Pancreas (tissue), 10 donors: ENCODE measurements around the gene LHFPL5. TPM values are rescaled to one million over a fixed set of nuclear protein-coding genes. Genes with fewer than 3 reads are reported as not detected.

Source experiments
- ATAC-seq, 4 donors: fragments of 200-7000 bp; cut with Tn5 transposase; one replicate each; pipeline versions ENCODE4 v1.8.0 to v1.9.1; 2020; ENCODE audit warnings: mild to moderate bottlenecking in 4 of 4, moderate library complexity in 4 of 4
- DNase-seq, 6 donors: peaks; one replicate each; pipeline ENCODE4 v3.0.0-alpha.2; 2020
- FAIRE-seq: peaks from 2 replicates; lab custom pipeline; 2012; peaks lifted over from hg19 to GRCh38; lab: Jason Lieb, UNC
- H3K27ac ChIP-seq, 4 donors: fragments of 200-600 bp; sonication (generic); 1 replicate in 3 of 4; 2 replicates in 1 of 4; pipeline versions ENCODE4 v1.5.0 to v1.8.0; 2020
- H3K27me3 ChIP-seq, 4 donors: fragments of 200-600 bp; one replicate each; pipeline ENCODE4 v1.8.0; 2021
- H3K36me3 ChIP-seq, 3 donors: fragments of 200-600 bp; sonication (generic) in 1 of 3; one replicate each; pipeline versions ENCODE4 v1.5.0 to v1.8.0; 2020 to 2021
- H3K4me1 ChIP-seq, 3 donors: fragments of 200-600 bp; one replicate each; pipeline ENCODE4 v1.8.0; 2021
- H3K4me3 ChIP-seq, 4 donors: fragments of 200-600 bp; sonication (generic) in 2 of 4; one replicate each; pipeline versions ENCODE4 v1.5.0 to v1.8.0; 2020 to 2021
- H3K9me3 ChIP-seq, 4 donors: fragments of 200-600 bp; one replicate each; pipeline ENCODE4 v1.8.0; 2021
- WGBS, 2 donors: extraction: QIAGEN DNeasy Blood & Tissue Kit; methylation state at CpG; one replicate each; pipeline ENCODE4 v1.1.7; 2013; 5-methylcytosine and 5-hydroxymethylcytosine counted together
- intact Hi-C, 3 donors: fragments of 100-400 bp; cut with DNase I; formaldehyde crosslinking; loops; one replicate each; pipeline versions ENCODE4 v1.11.1 to v1.14.2; 2022
- polyA plus RNA-seq, 2 donors: library from polyadenylated mRNA; stranded (reverse); fragments of 200-250 nt; gene quantifications; one replicate each; pipeline ENCODE4 v1.2.3, GENCODE V29; 2013
- total RNA-seq, 6 donors: library from RNA; stranded (reverse); fragmentation: NEBNext Ultra II Directional in 4 of 6; extraction: Animal tissue kit (Norgen Biotek cat#: 25700) in 4 of 6; gene quantifications; one replicate each; pipeline versions ENCODE4 v1.2.1 to v1.2.4, GENCODE V29; 2021 to 2023
- TF ChIP-seq, protein P1 (sequence below), 4 donors: fragments of 200-600 bp; sonication (generic) in 3 of 4; IDR thresholded peaks; one replicate each; pipeline versions ENCODE4 v1.5.0 to v1.8.0; 2021; ENCODE audit warnings: antibody characterized with exemption in 4 of 4
- donor health status: healthy with polysubstance abuse.
- donor health status: DM: no; HTN: no; CAD: no; lungs with moderate emphysema.
- donor health status: DM: no; HTN: no; CAD: no.
- donor health status: control.
- donor health status: control.
- donor health status: Bipolar disorder and iron deficiency.
- donor health status: DM: yes; HTN: yes; CAD: no.
- donor health status: DM: no; HTN: no; CAD: no.
- donor health status: DM: no; HTN: no; CAD: no.
- donor health status: DM: yes; HTN: yes; CAD: no.

The LHFPL5 gene
- total and polyA plus RNA-seq, 8 donors = 1.3 to 4.2 (median 2.8) TPM

- Histone ChIP-seq H3K27ac (peak overlapping the region; percentile 76 to 97 (median 91)), H3K27me3 (no peaks in the 10 kb centered on the region), H3K36me3 (peaks cover 0 to 13% (median 11%) of the 10 kb centered on the region in 3 donors), H3K4me1 (peaks cover 4 to 23% (median 5%) of the 10 kb centered on the region in 3 donors), H3K9me3 (no peaks in the 10 kb centered on the region), H3K4me3 (peak overlapping the region; percentile 56 to 74 (median 60))
- intact Hi-C loops = no loop called here
- no peak for FAIRE-seq
- 41% methylated on average over 4 of the region's 4 CpGs for WGBS, 2 donors
- no peak for ATAC-seq
- peak in 2 of 6 donors; percentile 32 to 58 for DNase-seq
- TF ChIP-seq, protein P1, sequence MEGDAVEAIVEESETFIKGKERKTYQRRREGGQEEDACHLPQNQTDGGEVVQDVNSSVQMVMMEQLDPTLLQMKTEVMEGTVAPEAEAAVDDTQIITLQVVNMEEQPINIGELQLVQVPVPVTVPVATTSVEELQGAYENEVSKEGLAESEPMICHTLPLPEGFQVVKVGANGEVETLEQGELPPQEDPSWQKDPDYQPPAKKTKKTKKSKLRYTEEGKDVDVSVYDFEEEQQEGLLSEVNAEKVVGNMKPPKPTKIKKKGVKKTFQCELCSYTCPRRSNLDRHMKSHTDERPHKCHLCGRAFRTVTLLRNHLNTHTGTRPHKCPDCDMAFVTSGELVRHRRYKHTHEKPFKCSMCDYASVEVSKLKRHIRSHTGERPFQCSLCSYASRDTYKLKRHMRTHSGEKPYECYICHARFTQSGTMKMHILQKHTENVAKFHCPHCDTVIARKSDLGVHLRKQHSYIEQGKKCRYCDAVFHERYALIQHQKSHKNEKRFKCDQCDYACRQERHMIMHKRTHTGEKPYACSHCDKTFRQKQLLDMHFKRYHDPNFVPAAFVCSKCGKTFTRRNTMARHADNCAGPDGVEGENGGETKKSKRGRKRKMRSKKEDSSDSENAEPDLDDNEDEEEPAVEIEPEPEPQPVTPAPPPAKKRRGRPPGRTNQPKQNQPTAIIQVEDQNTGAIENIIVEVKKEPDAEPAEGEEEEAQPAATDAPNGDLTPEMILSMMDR (IDR thresholded peaks at IDR 0.05) = no peak
Measured at GRCh38 chr6:35796236-35796635, 8.9 kb upstream of the LHFPL5 start.

- Histone ChIP-seq H3K9me3 (no peaks in the 10 kb centered on the region), H3K4me3 (peak overlapping the region in 3 of 4 donors; percentile 13 to 74 (median 64)), H3K36me3 (peaks cover 0 to 13% (median 11%) of the 10 kb centered on the region in 3 donors), H3K27ac (peak overlapping the region; percentile 80 to 97 (median 91)), H3K4me1 (peaks cover 4 to 23% (median 5%) of the 10 kb centered on the region in 3 donors), H3K27me3 (no peaks in the 10 kb centered on the region)
- FAIRE-seq = no peak
- peak; percentile 55 to 77 (median 64) for ATAC-seq
- intact Hi-C loops = loop anchor here in 1 of 3 donors (1.0 kb wide), 1 partner anchor 11 kb away; no protein-coding TSS in a partner anchor
- TF ChIP-seq, protein P1 (IDR thresholded peaks at IDR 0.05) = no peak
- WGBS, 2 donors = 32 to 35% methylated on average over 8 of the region's 8 CpGs
- DNase-seq = peak; percentile 86 to 98 (median 95)
Measured at GRCh38 chr6:35797837-35798526, 7.2 kb upstream of the LHFPL5 start.

DNA sequence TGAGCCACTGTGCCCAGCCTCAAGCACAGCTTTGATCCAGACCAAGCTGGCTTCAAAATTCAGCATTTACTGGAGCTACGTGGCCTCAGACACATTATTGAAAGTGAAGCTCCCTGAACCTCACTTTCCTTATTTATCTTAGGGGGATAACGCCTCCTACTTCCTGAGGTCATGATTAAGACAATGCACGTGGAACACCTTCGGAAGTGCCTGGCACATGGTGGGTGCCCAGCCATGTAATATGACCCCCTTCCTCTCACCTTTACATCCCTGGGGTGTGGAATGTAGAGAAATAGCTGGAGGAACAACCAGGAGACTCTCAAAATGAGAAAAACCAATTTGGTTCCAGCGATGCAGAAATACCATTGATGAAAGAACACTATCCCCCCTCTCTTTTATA is 6.4 kb upstream of the LHFPL5 start:
- Histone ChIP-seq H3K36me3 (peaks cover 0 to 13% (median 11%) of the 10 kb centered on the region in 3 donors), H3K4me3 (peak overlapping the region in 1 of 4 donors; percentile 64), H3K27ac (peak overlapping the region; percentile 80 to 97 (median 91)), H3K27me3 (no peaks in the 10 kb centered on the region), H3K4me1 (peaks cover 4 to 23% (median 5%) of the 10 kb centered on the region in 3 donors), H3K9me3 (no peaks in the 10 kb centered on the region)
- 46 to 50% methylated on average over 5 of the region's 5 CpGs for WGBS, 2 donors
- ATAC-seq (no peak), FAIRE-seq (no peak), DNase-seq (peak in 2 of 6 donors; percentile 37 to 60)
- TF ChIP-seq, protein P1 (IDR thresholded peaks at IDR 0.05) = no peak
- intact Hi-C loops = loop anchor here in 1 of 3 donors (1.0 kb wide), 1 partner anchor 11 kb away; no protein-coding TSS in a partner anchor

GRCh38 chr6:35801148-35801547 is 4.0 kb upstream of the LHFPL5 start:
- TF ChIP-seq, protein P1 (IDR thresholded peaks at IDR 0.05) = no peak
- peaks cover 4 to 23% (median 5%) of the 10 kb centered on the region in 3 donors for H3K4me1 ChIP-seq
- no peaks in the 10 kb centered on the region for H3K9me3 ChIP-seq
- H3K27me3 ChIP-seq = no peaks in the 10 kb centered on the region
- no peak for ATAC-seq
- no peak overlapping the region for H3K27ac ChIP-seq
- DNase-seq = no peak
- WGBS, 2 donors = 28 to 33% methylated on average over 3 of the region's 3 CpGs
- intact Hi-C loops = no loop called here
- H3K36me3 ChIP-seq = peaks cover 0 to 4% (median 0%) of the 10 kb centered on the region in 3 donors
- H3K4me3 ChIP-seq = no peak overlapping the region
- no peak for FAIRE-seq

GRCh38 chr6:35808688-35809087 is 3.5 kb downstream of the LHFPL5 start:
- Histone ChIP-seq H3K36me3 (no peaks in the 10 kb centered on the region), H3K27ac (no peak overlapping the region), H3K9me3 (no peaks in the 10 kb centered on the region), H3K4me3 (no peak overlapping the region), H3K27me3 (no peaks in the 10 kb centered on the region), H3K4me1 (peaks cover 0 to 3% (median 0%) of the 10 kb centered on the region in 3 donors)
- DNase-seq (no peak), FAIRE-seq (no peak), ATAC-seq (no peak)
- intact Hi-C loops = no loop called here
- TF ChIP-seq, protein P1 (IDR thresholded peaks at IDR 0.05) = no peak
- 78 to 79% methylated on average over 3 of the region's 3 CpGs for WGBS, 2 donors
